GM11168 (cell line): ENCODE measurements around the gene TOMM6.
"Not testable (repeated sequence)": the region's sequence is repeated elsewhere in the genome, so short reads cannot be mapped to it uniquely, and the experiment has no call there.

Source experiments
- in situ Hi-C: fragments of 300-500 bp; cut with MboI; formaldehyde crosslinking; loops from one replicate; pipeline ENCODE4 v1.12.0; 2022; ENCODE audit warnings: low sequenced_read_pairs; ENCODE audit not compliant: unreplicated experiment

Gene TOMM6

DNA sequence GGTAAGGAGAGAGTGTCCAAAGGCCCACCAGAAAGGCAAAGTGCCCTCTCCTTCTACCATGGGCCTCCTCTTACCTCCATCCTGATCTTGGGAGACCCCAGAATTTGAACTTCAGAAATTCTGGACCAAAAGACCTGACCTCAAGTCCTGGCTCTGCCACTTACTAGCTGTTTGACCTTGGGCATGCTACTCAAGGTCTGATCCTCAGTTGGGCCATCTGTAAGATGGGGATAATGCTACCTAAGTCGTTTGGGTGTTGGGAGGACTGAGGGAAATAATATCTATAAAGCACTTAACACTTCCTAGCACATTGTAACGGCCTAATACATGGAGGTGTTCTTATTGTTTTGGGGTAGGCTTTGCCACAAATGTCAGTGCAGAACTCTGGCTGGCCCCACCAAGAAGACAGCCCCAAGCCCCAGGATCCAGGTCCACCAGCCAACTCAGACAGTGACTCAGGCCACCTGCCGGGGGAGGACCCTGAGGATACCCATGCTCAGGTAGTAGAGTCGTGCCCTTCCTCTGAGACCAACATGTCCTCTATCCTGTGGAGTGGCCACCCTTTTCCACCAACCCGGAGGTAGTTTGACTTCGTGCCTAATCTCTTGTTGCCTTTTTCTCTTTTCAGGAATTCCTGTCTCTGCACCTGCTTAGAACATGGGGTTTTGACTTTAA is 4.3 kb upstream of the TOMM6 start:
- in situ Hi-C loops: loop anchor here (5.0 kb wide), 1 partner anchor 264 kb away; no protein-coding TSS in a partner anchor

DNA sequence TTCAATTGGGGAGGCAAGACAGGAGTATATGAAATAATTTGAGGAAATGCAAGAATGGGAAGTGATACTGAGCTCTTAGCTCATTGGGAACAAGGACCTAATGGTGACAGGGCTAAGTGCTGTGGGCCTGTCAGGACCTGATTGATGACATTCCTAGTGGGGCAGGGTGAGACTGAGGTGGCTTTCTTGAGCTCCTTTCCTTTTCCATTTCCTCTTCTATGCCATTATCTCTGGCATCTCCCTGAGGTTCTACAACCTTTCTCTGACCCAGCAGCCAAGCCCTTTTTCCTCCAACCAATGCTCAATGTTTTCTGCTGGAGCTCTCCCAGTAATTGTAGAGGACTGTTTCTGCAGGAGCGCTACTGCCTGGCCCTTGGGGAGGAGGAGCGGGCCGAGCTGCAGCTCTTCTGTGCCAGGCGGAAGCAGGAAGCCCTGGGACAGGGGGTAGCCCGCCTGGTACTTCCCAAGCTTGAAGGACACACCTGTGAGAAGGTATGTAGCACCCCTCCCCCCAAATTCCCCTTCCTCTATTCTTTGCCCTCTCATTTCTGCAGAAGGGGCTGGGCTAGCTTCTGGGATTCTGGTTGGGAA is 2.8 kb upstream of the TOMM6 start:
- in situ Hi-C loops: loop anchor here (5.0 kb wide), 1 partner anchor 263 kb away; no protein-coding TSS in a partner anchor

DNA sequence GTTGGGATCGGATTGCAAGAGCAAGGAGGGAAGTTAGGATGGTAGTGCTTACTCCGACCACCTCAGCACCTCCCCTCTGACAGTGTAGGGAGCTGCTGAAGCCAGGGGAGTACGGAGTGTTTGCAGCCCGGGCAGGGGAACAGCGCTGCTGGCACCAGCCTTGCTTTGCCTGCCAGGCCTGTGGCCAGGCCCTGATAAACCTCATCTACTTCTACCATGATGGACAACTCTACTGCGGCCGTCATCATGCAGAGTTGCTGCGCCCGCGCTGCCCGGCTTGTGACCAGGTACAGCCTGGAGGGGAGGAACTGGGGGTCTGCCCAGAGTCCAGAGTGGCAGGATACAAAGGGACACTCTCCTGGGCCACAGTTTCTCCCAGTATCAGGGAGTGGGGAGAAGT is 2.2 kb upstream of the TOMM6 start:
- in situ Hi-C loops: no loop called here

DNA sequence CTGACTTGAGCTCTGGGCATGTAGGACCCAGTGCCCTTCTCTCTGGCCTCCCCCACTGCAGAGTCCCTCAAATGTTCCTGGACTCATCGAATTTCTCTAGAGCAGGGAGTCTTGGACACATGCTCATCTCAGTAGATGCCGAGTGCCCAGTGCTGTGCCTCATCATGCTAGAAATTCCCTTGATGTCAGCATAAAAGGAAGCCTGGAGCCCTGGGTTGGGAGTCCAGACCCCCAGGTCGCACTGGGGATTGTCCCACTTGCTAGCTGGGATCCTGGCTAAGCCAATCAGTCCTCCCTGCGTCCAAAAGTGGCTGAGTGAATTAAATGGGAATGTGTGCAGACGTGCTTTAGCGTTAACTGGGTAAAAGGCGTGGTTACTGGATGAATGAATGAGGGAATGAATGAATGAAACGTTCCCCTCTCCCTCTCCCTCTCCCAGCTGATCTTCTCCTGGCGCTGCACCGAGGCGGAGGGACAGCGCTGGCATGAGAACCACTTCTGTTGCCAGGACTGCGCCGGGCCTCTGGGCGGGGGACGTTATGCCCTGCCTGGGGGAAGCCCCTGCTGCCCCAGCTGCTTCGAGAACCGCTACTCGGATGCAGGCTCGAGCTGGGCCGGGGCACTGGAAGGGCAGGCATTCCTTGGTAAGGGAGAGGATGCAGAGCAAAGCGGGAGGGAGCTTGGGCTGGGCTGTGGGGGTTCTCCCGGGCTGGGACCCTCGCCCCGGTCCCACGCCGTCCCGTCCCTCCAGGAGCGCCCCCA is 1.6 kb upstream of the TOMM6 start:
- in situ Hi-C loops: no loop called here

DNA sequence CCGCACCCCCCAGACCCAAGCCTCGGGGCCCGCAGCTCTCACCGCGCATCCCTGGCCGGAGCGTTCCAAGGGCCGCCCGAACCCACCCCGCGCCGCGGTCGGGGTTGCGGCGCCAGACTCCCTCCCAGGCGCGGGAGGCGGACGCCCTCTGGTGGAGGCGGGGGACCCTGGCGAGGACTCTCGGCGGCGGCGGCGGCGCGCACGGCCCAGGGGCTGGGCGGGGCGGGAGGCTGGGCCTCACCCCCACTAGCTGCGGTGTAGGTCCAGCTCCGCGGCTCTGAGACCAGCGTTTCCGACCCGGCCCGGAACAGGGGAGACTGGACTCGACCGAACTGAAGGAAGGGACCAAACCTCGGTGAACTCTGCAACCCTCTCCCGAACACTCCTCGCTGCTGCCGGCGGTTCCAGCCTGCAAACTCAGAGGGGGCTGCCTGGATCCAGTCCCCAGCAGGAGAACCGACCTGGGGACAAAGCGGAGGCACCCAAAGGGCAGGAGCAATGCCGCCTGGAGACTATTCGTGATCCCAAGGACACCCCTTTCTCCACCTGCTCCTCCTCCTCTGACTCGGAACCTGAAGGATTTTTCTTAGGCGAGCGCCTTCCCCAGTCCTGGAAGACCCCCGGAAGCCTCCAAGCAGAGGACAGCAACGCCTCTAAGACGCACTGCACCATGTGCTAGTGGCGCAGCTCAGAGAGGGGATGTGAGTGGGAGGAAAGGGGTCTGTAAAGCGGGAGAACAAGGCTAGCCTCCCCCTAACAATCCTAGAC is 859 bp upstream of the TOMM6 start:
- in situ Hi-C loops: no loop called here

DNA sequence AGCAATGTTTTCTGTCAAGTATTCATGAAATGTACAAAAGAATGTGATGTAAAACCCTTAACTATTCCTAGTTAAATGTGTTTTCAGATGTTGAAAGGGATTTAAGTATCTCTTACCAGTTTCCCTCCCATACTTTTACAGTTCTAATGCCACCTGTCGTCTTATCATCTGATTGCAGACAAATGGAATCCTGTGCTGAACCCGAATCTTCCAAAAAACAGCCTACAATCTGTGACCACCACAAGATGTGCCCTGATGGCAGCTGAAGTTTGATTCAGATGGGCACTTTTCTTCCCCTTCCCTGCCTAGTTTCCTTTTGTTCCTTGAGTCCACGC is 1.9 kb downstream of the TOMM6 start:
- in situ Hi-C loops: no loop called here

DNA sequence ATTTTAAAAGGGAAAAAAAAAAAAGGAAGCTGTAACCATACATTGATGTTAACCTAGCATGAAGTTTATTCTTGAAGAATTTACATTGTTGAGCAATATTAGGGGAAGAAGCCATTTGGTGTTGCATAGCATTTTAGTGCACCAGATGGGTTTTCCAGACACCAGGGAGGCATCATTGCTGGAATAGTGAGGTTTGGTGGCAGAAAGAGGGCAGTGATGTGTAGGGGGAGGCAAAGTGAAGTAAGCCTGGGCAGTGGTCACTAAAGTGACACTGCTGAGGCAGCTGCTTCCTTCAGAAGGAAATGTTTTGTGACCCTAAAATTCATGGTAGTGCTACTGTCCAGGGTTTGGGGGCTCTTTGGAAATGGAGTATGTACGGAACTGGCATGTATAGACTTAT is 2.6 kb downstream of the TOMM6 start:
- in situ Hi-C loops: no loop called here

DNA sequence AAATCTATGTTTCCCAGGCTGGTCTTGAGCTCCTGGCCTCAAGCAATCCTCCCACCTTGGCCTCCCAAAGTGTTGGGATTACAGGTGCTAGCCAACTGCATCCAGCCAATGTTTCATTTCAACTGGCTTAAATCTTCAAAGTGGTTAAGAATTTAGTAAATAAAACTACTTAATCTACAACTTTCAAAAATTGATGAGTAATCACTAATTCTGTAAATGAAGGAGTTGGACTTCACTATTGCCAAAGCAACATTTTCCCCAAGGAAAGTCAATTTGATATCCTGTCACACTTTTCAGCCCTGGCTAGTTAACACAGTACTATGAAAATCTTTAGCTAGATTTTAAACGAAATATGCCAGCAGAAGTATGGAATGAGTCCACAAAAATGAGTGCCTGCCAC is 3.8 kb downstream of the TOMM6 start:
- in situ Hi-C loops: no loop called here

DNA sequence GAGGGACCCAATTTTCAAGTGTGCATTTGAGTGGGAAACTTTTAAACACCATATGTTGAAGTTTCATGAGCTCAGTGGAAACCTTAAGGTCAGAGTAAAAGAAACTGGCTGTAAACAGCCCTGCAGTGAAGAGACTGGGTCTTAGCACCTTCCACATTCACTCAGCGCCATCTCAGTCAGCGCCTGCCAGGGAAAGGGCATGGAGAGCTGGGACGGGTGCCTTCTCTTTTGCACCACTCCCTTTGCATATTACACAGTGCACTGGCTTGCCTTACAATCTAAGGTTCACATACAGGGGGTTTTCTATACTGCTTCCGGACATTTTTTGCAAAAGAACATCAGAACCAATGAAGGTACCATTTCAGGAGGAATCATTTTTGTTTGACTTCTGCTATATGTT is 4.5 kb downstream of the TOMM6 start:
- in situ Hi-C loops: no loop called here

DNA sequence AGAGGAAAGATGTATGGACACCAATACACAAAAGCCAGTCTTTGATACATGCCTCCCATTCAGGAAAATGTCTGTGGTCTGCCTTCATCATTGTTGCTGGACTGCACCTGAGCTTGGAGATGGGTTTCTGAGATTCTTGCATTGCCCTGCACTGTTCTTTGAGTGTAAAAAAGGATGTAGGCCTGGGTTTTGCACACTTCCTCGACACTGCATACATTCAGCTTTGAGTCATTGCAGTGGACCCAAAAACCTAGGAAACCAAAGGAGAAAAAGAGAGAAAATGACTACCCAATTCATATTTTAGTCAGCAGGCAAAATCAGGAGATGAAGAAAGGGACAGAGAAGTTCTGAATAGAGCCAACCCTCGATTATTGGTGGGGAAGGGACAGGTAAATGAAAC is 9.0 kb downstream of the TOMM6 start:
- in situ Hi-C loops: no loop called here

DNA sequence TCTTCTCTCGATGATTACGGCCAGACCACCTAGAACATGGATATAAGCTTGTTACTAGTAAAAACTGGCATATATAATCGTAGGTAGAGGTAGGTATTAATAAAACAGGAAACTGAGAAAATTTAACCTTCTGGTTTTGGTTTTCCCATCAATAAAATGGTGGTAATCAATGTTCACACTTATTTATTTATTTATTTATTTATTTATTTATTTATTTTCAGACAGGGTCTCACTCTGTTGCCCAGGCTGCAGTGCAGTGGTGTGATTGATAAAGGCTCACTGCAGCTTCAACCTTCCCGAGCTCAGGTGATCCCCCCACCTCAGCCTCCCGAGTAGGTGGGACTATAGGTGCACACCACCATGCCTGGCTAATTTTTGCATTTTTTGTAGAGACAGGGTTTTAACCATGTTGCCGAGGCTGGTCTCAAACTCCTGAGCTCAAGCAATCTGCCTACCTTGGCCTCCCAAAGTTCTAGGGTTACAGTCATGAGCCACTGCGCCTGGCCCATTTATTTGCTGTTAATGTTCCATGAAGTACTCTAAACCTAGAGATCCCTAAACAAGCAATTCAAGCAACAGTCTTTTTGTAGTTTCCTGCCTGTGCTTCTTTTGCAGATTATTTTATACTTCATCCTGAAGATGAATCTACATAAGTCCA is 11.5 kb downstream of the TOMM6 start:
- in situ Hi-C loops: no loop called here

DNA sequence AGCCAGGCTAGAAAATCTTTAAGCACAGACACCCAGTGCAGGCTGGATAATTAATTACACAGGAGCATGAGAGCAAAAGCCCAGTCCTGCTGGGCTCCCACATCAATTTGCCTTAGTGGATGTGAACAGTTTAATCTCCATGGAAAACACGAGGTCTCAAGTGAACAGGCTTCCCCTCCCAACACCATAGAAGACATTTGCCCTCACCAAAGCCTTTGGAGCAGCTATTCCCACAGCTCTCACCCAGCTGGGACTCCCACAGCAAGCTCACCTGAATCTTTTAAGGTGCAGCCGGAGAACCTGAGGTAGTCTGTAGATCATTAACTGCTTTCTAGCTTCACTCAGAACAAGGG is 12.0 kb downstream of the TOMM6 start:
- in situ Hi-C loops: no loop called here

DNA sequence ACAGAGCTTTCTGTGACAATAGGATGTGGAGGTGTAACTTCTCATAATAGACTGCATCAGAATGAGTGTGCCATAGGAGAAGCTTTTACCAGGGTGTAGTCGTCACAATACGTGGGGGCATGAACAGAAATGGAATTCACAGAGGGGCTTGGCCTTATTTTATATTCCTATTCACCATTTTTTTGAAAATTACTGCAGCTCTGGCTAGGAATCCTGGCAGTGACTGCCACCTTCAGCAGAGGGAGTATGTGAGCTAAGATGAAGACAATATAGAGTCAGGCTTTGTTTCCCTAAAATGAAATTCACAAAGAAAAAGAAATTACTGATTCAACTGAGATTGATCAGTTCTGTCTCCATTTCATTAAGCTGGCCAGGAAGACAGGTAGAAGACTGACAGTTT is 13.9 kb downstream of the TOMM6 start:
- in situ Hi-C loops: no loop called here

DNA sequence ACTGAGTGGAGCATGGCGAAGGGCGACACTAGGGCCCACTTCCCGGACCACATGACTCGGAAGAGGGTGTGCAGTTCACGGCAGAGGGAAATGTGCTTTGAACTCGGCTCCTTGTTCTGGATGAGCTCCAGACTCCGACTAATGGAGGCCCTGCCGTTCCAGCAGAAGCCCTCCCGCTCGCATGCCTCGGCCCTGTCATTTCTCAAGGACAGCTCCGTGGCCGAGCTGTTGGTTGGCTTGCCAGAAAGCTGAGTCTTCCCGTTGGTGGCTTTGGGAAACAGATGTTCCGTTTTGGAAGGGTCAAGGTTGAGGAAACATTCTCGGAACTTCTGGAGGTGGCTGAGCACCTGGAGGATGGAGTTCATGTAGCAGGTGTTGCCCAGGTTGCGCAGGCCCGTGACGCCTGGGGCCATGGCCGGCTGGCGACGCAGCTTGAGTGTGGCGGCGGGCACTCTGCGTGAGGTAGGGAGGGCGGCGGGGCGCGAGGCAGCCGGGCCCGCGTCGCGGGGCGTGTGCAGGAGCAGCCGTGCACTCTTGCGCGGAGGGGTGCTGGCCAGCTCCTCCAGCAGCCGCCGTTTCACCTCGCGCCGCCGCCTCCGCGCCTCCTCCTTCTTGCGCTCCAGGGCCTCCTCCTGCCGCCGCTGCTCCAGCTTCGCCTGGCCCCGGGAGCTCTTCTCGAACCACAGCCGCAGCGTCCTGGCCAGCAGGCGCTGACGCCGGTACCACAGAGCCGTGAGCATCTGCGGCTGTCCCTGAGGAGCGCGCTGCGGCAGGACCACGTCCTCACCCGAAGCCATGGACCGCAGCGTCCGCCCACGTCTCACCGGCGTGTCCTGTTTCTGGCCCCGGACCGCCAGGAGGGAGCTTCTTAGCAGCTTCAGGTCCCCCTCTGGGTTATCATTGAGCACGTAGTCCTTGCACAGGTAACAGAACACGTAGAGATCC is 18.6 kb downstream of the TOMM6 start:
- in situ Hi-C loops: no loop called here

DNA sequence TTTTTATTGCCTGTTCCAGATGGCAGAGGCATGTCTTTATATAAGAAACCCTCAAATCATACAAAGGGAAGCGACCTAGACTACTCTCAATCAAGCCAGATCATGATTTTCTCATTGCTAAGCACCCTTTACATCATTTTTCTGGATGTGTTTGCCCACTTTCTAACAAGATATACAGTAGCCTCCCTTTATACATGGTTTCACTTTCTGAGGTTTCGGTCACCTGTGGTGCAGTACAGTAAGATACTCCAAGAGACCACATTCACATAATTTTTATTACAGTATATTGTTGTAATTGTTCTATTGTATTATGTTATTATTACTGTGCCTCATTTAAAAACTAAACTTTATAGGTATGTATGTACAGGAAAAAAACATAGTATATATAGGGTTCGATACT is 23.6 kb downstream of the TOMM6 start:
- in situ Hi-C loops: no loop called here

DNA sequence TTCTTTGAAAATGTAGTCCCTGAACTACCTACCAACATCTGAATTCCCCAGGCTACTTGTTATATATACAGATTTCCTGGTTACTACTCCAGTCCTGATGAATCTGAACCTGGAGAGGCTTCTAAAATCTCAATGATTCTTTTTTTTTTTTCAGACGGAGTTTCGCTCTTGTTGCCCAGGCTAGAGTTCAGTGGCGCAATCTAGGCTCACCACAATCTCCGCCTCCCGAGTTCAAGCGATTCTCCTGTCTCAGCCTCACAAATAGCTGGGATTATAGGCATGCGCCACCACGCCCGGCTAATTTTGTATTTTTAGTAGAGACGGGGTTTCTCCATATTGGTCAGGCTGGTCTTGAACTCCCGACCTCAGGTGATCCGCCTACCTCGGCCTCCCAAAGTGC is 24.5 kb downstream of the TOMM6 start:
- in situ Hi-C loops: not testable (repeated sequence)

DNA sequence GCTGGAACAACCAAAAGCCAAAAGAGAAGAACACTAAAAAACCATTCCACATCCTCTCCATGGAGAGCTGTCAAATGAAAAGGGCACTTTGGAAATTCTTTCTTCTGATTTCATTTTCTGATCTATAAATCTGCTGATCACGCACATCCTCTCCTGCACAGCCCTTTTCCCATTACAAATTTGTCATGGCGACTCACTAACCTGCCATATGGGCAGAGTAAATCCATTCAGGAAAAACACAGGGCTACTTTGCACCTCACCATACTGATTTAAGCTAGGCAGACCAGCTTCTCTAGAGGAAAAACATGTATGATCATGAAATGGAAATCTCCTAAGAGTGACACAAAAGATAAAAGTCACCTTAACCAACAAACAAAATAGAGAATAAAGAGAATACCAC is 26.0 kb downstream of the TOMM6 start:
- in situ Hi-C loops: no loop called here

DNA sequence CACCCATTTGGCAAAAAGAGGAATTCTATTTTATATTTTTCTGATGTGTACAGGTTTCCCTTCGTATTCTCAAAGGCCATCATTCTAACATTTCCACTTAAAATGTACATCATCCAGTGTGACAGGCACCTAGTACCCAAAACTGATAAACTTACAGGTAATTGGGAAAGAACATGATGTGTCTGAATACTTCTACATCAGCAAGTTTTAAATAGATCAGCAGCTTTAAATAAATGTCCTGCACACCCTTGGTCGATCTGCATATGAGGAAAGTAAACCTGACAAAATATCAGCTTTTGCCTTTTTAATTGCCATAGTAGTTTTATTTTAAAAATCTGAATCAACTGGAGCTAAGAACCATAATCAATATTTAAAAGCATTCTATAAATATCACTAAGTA is 26.5 kb downstream of the TOMM6 start:
- in situ Hi-C loops: no loop called here

DNA sequence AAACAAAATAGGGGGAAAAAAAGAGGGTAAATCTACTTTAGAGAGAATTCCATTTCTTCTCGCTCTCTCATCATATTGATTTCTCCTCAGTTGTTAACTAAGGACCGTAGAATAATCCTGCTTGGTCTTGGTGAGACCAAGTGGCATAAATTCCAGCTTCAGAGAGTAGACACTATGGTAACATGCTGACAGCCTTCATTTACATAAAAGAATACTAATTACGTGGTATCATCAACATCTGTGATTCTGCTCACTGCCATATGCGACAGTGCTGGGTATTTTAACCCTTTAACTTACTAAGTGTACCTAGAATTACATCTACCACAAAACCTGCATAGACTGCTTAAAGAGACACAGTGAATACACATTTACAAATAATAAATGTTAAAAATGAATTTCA is 27.1 kb downstream of the TOMM6 start:
- in situ Hi-C loops: no loop called here

DNA sequence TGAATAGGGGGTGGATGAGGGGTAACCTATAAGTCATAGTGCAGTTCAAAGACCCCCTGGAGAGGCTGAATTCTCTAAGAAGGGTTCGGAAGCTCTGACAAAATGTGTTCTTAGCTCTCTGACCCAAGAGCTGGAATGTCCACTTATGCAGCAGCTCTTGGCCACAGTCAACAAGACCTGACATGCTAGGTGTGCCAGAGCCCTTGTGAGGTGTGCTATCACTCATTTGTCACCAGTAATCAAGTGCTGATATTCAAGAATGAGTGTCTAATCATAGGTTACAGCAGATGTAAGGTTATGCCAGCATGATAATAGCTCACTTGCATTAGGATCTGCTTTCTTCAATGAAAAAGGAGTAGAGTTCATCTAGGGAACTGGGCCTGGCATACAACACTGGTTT is 28.1 kb downstream of the TOMM6 start:
- in situ Hi-C loops: no loop called here
